Measurements from ENCODE around the gene KRT37.

- TF ChIP-seq CTCF (IDR thresholded peaks at IDR 0.05) (no peak), POLR2A (IDR thresholded peaks at IDR 0.05) (no peak), EP300 (IDR thresholded peaks at IDR 0.05) (no peak)
Observed at GRCh38 chr17:41429667-41430066, 5.3 kb upstream of the KRT37 start.
